ENCODE data around the gene ZNF23. TPM values are rescaled to one million over a fixed set of nuclear protein-coding genes. Genes with fewer than 3 reads are reported as not detected.

The ZNF23 gene
- polyA plus RNA-seq, 1 experiment: 14.8 TPM

DNA sequence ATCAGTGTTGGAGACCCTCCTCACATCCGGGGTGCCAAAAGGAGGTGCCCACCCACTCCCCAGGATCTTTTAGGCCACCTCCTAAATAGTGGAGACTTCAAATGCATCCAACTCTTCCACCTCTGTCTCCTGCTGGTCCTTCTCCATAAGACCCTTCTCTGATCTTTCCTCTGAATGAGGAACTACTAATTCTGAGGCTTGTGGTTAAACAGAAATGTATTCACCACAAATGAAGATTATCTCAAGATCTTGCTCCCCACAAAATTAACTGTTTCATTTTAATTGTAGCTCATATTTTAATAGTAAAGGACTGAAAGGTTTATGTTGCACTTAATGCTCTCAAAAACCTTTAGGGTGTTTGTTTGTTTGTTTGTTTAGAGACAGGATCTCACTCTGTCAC lies 54.3 kb downstream of the ZNF23 start:
- H3K4me3 ChIP-seq (ENCODE audit: low read depth, low read length): no peak overlapping the region
- no peak for DNase-seq (ENCODE audit: low read depth, low spot score)
- CTCF ChIA-PET: interaction anchor here (10.8 kb wide), 1 partner anchor 89 kb away, joined by 316 read pairs; no protein-coding TSS in a partner anchor
- POLR2A ChIA-PET: no interaction called here
- peaks cover 21% of the 10 kb centered on the region for H3K27me3 ChIP-seq (ENCODE audit: control insufficient read depth, insufficient read depth, low read length)
- no peaks in the 10 kb centered on the region; the same call in 1 of the 2 replicates for H3K9me3 ChIP-seq (ENCODE audit: control insufficient read depth, insufficient read depth, low read length)
- H3K27ac ChIP-seq (ENCODE audit: low read depth, low read length): no peak overlapping the region
- TF ChIP-seq CTCF (IDR thresholded peaks at IDR 0.05; ENCODE audit: low read depth, low read length): no peak

- CTCF ChIA-PET: interaction anchor here (0.6 to 10.8 kb wide), 2 partner anchors 62 to 90 kb away, joined by 3 to 316 read pairs; no protein-coding TSS in a partner anchor
- Histone ChIP-seq H3K9me3 (ENCODE audit: control insufficient read depth, insufficient read depth, low read length) (no peaks in the 10 kb centered on the region; the same call in 1 of the 2 replicates), H3K27me3 (ENCODE audit: control insufficient read depth, insufficient read depth, low read length) (peaks cover 21% of the 10 kb centered on the region), H3K27ac (ENCODE audit: low read depth, low read length) (no peak overlapping the region), H3K4me3 (ENCODE audit: low read depth, low read length) (no peak overlapping the region)
- no peak for TF ChIP-seq CTCF (IDR thresholded peaks at IDR 0.05; ENCODE audit: low read depth, low read length)
- POLR2A ChIA-PET: no interaction called here
- DNase-seq (ENCODE audit: low read depth, low spot score): no peak
Measured at GRCh38 chr16:71406724-71407123, 55.3 kb downstream of the ZNF23 start.

DNA sequence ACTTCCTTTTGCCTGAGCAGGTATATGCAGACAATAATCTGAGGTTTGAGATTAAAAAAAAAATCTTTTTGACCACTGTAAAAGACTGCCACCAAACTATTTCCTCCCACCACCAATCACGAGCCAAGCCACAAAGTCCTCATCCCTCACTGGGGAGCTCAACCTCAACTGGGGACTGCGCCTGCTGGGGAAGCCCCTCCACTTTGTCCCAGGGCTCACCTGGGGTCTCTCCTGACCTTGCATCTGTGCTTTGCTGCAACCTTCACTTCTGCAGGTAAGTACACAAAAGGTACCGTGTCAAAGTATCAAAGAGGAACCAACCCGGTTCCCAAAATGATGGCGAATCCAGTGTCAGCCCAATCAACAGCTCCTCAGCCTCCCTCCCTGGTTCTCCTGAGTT lies 55.7 kb downstream of the ZNF23 start:
- ChIA-PET POLR2A (no interaction called here), CTCF (interaction anchor here (0.6 to 10.8 kb wide), 2 partner anchors 62 to 91 kb away, joined by 3 to 316 read pairs; no protein-coding TSS in a partner anchor)
- H3K27ac ChIP-seq (ENCODE audit: low read depth, low read length): no peak overlapping the region
- TF ChIP-seq CTCF (IDR thresholded peaks at IDR 0.05; ENCODE audit: low read depth, low read length): no peak
- peaks cover 21% of the 10 kb centered on the region for H3K27me3 ChIP-seq (ENCODE audit: control insufficient read depth, insufficient read depth, low read length)
- DNase-seq (ENCODE audit: low read depth, low spot score): no peak
- H3K4me3 ChIP-seq (ENCODE audit: low read depth, low read length): no peak overlapping the region
- no peaks in the 10 kb centered on the region; the same call in 1 of the 2 replicates for H3K9me3 ChIP-seq (ENCODE audit: control insufficient read depth, insufficient read depth, low read length)

DNA sequence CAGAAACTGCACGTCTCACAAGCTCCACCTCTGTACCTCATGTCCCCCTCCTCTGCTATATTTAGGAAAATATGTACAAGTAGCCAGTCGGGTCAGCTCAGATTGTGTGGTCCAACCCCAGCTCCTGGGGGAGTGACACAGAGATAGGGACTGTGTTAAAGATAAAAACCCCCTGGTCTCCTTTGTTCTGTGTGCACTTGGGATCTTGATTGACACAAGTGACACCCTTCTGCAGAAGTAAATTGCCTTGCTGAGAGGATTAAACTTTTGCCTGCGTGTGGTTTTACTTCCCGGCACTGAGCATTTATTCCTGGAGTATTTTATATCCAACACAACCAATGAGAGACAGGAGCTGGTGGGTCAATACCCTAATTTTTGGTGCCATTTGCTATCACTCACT lies 57.7 kb downstream of the ZNF23 start:
- CTCF ChIA-PET: interaction anchor here (2.1 kb wide), 1 partner anchor 8 kb away, joined by 6 read pairs; no protein-coding TSS in a partner anchor
- Histone ChIP-seq H3K4me3 (ENCODE audit: low read depth, low read length) (no peak overlapping the region), H3K27ac (ENCODE audit: low read depth, low read length) (no peak overlapping the region), H3K9me3 (ENCODE audit: control insufficient read depth, insufficient read depth, low read length) (no peaks in the 10 kb centered on the region), H3K27me3 (ENCODE audit: control insufficient read depth, insufficient read depth, low read length) (peaks cover 9% of the 10 kb centered on the region)
- no peak for TF ChIP-seq CTCF (IDR thresholded peaks at IDR 0.05; ENCODE audit: low read depth, low read length)
- DNase-seq (ENCODE audit: low read depth, low spot score): no peak
- POLR2A ChIA-PET: interaction anchor here (0.7 kb wide), 1 partner anchor 33 kb away, joined by 3 read pairs; no protein-coding TSS in a partner anchor

DNA sequence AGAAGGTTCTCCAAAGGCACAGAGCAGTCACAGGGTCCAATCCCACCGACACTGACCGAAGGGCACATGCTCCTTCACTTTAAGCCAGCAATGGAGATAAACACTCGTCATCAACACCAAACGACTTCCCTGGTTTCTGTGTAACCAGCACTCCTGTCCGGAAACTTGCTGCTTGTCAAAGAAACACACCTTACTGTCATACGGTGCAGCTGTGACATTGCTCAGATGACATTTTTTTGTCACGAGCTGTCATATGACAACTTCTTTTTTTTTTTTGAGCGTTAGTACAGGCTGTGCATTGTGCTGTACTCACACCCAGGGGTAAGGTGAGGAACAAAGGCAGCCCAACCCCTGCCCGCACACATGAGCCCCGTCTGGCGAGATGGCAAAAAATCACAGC lies 59.4 kb downstream of the ZNF23 start:
- H3K27me3 ChIP-seq (ENCODE audit: control insufficient read depth, insufficient read depth, low read length): no peaks in the 10 kb centered on the region
- ChIA-PET CTCF (interaction anchor here (0.6 kb wide), 1 partner anchor 31 kb away, joined by 3 read pairs; no protein-coding TSS in a partner anchor), POLR2A (no interaction called here)

More for the DNA sequence above, 59.4 kb downstream of the ZNF23 start:
- no peak for DNase-seq (ENCODE audit: low read depth, low spot score)
- Histone ChIP-seq H3K27ac (ENCODE audit: low read depth, low read length) (no peak overlapping the region), H3K9me3 (ENCODE audit: control insufficient read depth, insufficient read depth, low read length) (no peaks in the 10 kb centered on the region), H3K4me3 (ENCODE audit: low read depth, low read length) (no peak overlapping the region)
- no peak for TF ChIP-seq CTCF (IDR thresholded peaks at IDR 0.05; ENCODE audit: low read depth, low read length)
